SIG-M5 treated with dmso at 0.1 percent for 504 hours (cell line): ENCODE data around the gene MMP12.
A peak's percentile ranks its signal among the peaks of the same experiment; 100 is the strongest.
"Not testable (repeated sequence)": the region's sequence is repeated elsewhere in the genome, so short reads cannot be mapped to it uniquely, and the experiment has no call there.

Experiments
- DNase-seq: peaks from one replicate; lab custom pipeline; 2025; ENCODE audit not compliant: unreplicated experiment; lab: John Stamatoyannopoulos, UW

The MMP12 gene

DNA sequence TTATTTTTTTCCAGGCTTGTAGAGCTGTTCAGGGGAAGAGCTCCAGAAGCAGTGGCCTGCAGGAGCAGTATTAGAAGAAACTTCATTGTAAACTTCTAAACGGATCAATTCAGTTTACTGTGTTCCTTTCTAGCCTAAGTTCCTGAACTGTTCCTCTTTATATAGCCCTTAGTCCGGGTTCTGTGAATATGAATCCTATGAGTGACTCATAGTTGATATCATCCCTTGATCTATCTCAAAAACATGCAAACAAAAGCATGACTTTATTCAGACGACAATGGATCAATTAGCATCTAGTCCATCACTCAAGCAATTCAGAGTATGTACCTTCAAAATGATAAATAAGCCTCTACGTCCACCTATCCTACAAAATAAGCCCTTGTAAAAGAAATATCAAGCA, at the start of gene MMP12:
Gene MMP12, minus strand, starts transcription at position 131 of the 400 bp plus-strand sequence. Its CDS starts 45 bp downstream, at position 86.
- no peak for DNase-seq

DNA sequence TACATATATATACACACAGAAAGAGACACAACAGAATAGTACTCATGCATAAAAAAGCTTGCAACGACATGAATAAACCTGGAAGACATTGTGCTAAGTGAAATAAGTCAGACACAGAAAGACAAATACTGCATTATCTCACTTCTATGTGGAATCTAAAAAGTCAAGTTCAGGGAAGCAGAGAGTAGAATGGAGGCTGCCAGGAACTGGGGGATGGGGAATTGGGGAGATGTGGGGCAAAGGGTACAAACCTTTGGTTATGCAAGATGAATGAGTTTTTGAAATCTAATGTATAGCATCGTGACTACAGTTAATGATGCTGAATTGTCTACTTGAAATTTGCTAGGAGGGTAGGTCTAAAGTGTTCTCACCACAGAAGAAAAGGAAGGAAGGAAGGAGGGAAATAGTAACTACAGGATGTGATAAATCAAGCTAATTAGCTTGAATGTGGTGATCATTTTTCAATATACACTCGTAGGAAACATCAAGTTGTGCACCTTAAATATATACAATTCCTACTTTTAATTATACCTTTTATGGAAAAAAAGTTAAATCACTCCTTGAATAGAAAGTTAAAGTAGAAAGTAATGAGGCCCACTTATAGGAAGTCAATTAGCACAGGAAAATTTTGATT, 46.9 kb upstream of the MMP12 start:
- DNase-seq, result no peak

DNA sequence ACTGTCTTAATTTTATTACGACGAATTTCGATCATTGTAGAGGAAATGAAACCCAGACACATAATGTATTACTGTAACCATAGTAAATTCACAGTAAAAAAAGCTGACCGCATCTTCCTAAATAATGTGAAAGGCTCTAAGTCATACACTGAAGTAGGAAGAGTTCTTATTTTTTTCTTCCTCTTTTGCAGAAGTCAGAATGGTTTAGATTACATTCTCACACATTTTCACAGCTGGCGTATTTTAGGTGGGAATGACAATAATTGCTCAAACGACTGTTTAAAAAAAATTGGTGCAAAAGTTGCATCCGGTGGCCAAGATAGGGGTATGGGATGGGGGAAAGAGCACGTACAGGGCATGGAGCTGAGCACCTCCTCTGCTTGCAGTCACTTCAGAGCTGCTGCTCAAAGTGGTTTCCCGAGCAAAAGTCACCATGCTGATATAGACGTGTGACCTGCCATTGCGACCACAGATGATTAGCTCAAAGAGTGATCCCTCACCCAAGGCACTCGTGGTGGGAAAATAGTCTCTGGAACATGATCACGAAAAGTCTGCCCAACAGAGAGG, 45.4 kb upstream of the MMP12 start:
- peak; percentile 95 for DNase-seq

DNA sequence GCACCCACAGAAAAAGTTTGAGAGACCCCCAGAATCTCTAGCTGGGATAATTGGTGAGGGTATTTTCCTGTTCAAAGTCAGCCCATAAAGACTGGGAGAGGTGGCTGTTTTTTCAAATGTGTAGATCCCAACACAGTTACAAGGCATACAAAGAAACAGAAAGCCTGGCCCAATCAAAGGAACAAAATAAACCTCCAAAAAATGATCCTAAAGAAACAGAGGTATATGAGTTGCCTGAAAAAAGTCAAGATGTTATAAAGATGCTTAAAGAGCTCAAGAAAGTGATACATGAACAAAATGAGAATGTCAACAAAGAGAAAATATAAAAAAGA, 40.2 kb upstream of the MMP12 start:
- DNase-seq, result no peak

DNA sequence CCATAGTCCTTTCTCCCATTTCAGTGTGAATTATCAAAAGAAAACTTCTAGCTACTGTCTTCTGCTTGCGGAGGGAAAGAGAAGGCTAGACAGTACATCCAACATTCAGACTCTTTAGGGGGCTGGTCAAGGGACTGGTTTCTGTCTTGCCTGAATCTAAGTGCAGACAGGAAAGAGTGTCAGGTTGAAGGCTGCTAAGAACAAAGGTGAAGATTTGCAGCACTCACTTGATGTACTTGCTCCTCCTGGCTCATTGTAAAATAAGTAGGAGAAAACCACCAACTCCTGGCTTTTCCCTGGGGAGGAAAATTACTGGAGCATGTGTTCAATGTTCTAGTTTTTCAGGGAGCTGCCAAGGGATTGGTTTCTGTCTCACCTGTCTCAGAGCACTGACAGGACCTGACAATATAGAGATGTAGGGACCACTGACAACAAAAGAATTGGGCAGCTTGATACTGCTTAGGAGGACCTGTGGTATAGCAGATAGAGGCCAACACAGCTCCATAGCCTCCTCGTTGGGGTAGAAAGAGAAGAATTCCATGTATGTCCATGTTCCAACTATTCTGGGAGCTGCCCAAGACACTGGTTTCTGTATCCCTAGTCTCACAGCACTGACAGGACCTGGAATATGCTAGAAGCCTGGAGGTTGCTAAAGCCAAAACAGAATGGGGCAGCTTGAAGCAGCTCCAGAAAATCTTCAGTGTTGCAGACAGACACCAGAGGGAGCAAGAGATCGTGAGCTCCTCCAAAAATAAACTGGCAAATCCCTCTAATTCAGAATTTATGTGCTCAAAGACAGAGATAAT, 39.7 kb upstream of the MMP12 start:
- DNase-seq, result peak; percentile 18

DNA sequence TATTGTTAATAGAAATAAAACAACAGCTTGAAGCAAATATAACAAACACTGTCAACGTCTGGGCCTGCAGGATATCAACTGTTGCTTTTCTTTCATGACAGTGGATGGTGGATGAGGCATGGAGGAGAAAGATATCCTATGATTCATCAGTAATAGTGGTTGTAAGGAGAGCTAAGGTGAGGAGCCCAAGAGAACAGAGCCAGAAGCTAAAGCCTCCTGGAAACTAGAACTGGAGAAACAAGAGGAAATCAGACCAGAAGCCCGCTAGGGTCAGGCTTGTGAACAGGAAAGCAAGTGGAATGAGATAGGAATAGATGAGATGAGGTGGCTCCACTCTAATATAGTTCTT, 37.7 kb upstream of the MMP12 start:
- DNase-seq, result no peak

DNA sequence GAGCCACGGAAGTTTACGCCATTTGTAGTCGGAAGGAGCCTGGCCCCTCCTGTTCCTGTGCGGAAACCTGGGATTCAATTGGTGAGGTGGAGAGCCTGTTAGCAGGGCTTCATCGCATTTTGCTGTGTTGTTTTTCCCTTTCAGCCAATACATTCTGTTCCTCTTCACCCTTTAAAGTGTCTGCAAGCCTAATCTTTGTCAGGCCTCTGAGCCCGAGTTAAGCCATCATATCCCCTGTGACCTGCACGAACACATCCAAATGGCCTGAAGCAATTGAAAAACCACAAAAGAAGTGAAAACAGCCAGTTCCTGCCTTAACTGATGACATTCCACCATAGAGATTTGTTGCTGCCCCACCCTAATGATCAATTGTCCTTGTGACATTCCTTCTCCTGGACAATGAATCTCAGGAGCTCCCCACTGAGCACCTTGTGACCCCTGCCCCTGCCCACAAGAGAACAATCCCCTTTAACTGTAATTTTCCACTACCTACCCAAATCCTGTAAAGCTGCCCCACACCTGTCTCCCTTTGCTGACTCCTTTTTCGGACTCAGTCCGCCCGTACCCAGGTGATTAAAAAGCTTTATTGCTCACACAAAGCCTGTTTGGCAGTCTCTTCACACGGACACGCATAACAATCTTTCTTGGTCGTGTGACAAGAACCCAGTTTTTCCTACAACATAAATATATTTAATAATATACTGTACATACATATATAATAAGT, 37.1 kb upstream of the MMP12 start:
- no peak for DNase-seq

DNA sequence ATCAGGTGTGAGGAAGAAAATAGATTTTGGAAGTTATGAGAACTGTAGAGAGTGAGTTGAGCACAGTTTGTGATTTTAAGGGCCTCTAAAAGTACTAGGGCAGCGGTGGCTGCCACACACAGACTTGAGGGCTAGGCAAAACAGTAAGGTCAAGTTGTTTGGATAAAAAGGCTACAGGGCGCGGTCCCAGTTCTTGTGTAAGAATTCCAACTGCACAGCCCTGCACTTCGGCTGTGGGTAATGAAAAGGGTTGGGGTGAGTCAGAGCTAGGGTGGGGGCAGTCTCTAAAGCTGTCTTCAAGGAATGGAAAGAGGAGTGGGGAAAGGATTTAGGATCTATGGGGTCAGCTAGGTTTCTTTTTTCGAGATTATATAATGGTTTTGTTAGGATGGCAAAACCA, 31.1 kb upstream of the MMP12 start:
- not testable (repeated sequence) for DNase-seq

DNA sequence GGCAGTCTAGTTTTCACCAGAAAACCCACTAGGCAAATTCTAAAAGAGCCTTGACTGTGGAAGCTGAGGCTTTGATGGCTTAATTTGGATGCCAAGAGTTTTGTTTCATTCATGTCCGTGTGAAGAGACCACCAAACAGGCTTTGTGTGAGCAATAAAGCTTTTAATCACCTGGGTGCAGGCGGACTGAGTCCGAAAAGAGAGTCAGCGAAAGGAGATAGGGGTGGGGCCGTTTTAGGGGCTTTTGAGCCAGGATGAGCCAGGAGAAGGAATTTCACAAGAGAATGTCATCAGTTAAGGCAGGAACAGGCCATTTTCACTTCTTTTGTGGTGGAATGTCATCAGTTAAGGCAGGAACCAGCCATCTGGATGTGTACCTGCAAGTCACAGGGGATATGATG, 29.1 kb upstream of the MMP12 start:
- not testable (repeated sequence) for DNase-seq

DNA sequence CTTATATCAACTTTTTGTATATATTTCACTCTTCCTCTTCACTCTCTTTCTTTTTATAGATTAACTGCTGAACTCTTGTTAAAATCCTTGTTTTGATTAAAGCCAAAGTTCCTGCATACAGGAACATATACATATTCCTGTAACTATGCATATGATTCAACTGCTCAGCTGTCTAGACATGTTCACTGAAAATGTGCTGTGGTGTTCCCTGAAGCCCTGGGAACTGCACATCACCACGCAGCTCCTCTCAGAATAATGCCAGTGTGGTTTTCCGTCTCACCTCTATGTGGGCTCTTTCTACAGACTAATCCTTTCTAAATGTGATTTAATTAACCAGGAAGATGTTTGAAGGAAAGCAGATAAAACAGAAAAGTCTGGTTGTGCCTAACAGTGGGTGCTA, 25.6 kb upstream of the MMP12 start:
- DNase-seq, result no peak

DNA sequence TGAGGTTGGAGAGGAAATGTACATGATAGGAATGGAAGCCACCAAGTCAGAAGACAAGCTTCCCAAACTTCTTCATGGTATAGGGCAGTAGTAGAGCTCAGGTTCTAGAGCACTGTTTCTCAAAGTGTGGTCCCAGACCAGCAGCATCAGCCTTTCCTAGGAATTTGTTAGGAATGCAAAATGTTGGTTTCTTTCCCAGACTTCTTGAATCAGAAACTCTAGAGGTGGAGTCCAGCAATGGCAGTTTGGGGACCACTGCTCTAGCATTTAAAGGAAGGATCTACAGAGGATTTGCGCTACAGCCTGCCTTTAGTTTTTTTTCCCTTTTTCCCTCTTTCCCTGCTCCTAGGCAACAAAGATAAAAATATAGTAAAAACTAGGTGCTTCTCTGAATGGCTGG, 17.0 kb upstream of the MMP12 start:
- DNase-seq, result no peak

DNA sequence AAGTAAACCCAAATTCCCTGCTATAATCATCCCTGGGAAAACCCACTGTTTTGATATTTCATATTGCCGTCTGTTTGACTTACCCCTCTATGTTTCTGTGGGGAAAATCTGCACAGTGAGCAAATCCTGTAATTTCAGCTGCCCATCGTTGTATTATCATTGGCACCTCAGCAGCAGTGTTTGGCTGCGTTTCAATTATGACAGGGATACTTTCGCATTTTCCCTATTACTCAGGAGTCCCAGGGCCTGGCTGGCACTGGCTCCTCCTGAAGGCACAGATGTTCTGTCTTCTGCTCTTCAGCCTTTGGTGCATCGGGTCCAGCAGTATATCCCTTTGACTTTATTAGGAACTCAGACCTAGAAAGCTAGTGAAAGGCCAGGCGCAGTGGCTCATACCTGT, 12.2 kb upstream of the MMP12 start:
- no peak for DNase-seq

DNA sequence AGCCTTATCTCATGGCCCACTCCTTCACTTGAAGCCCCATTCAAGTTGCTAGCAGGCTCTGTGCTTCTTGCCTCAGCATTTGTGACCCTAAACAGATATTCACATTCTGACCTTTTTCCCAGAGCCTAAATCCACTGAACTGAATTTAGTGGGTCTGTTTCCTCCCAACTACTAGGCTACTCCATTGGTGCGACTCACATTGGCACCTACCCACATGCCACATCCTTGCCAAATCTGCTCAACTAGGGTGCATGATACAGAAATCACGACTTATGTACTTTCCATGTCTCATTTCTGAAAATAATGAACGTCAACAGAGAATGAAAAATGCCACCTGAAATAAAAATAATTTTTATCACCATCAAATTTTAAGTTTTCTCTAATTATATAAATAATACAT, 8.4 kb upstream of the MMP12 start:
- no peak for DNase-seq

DNA sequence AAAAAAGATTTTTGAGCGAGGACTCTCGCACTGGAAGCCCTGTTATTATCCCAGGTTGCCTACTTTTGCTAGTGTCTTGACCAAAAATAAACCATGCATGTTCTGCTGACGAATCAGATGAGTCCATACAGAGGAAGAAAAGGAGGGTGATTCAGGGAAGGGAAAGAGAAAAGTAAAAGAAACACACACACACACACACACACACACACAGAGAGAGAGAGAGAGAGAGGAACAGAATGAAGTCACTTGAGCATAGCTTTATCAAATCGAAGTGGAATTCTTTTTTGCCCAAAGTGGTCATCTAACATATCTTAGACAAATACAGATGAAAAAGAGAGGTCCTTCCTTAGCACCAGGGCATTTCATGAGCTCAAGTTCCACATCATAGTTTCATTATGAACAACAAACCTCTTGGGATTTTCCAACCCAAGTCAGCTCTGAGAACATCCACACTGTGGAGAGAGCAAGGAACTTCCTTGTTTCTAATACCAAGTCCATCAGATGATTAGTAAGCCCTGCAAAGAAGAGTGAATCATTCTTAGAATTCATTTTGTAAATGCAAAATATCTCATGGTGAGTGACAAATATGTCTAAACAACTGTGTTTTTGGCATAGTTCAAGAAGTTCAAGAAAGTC, 7.7 kb upstream of the MMP12 start:
- DNase-seq, result peak; percentile 17

DNA sequence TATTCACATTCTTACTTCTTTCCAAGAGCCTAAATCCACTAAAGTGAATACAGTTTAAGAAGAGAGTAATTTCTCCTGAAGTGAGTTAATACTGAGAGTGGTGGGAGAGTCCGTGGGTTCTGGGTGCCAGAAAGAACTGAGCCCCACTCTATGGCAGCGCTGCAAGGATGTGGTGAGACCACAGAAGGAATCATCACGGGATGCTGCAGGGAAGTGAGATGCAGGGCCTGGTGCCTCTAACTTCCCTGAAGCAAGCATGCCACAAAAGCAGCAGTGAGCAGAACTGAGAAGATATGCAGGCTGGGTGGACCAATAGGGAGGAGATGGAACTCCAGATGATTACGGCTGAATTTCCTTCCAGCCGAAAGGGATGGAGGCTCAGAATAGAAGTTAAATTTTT, 5.0 kb upstream of the MMP12 start:
- DNase-seq, result no peak

DNA sequence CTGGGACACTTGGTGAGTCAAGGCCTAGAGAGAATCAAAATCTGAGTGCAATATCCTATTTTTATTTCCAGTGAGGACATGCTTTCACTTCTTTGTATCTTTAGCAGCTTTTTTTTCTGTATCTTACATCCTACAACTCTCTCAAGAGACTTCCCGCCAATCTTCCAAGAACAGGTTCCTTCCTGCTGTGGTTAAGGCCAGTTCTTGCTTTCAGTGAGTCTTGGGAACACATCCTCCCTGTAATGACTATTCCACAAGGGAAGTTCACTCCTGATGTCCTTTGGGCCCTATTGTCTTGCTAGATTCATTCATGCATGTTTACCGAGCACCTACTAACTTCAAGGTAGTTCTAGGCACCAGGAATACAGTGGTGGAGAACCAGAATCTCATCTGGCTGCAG, 3.8 kb upstream of the MMP12 start:
- DNase-seq, result no peak

DNA sequence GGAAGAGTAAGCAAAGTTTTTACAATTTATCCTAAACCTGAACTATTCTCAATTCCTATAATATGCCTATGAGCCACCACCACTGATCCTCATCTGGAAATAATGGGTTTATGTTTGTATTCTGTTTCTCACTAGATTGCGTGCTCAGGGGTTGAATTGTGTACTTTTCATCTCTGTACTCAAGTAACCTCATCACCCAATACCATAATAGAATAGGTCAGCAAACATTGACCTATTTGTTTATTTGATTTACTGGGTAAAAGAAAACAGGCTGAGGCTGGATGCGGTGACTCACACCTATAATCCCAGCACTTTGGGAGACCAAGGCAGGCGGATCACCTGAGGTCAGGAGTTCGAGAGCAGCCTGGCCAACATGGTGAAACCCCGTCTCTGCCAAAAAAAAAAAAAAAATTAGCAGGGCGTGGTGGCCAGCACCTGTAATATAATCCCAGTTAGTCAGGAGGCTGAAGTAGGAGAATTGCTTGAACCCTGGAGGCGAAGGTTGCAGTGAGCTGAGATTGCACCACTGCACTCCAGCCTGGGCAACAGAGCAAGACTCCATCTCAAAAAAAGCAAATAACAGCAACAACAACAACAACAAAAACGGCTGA, 5.3 kb downstream of the MMP12 start:
- DNase-seq, result not testable (repeated sequence)

DNA sequence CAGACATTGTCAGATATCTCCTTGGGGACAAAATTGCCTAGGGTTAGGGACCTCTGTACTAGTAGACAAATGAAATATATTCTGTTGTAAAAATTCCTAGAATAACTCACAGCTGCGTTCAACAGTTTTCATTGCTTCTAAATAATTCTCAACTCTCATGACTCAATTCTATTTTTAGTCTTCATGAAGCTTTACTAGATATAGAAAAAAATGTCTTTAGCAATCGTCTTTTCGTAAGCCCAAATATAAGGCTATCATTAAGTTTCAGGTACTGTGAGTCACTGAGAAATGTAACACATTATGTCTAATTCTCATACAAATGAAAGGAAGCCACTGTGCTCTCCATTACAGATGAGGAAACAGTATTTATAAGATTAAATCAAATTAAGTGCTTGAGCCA, 6.4 kb downstream of the MMP12 start:
- no peak for DNase-seq

DNA sequence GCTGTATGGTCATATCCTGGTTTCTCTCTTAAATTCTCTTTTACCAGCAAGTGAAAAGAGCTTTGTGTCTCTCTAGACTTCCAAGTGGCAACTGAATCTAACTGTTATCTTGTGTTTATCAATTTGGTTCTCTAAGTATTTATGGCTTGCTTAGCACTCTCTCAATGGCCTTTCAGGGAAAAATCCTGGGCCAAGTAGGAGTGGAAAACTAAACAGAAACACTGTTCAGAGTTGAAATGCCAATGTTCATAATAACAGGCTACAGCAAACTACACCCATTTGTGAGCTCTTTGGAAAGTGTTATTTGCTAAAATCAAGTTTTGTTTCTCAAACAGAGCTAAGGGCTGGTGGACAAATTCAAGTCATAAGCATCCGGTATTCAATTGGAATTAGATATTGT, 10.1 kb downstream of the MMP12 start:
- DNase-seq, result no peak

DNA sequence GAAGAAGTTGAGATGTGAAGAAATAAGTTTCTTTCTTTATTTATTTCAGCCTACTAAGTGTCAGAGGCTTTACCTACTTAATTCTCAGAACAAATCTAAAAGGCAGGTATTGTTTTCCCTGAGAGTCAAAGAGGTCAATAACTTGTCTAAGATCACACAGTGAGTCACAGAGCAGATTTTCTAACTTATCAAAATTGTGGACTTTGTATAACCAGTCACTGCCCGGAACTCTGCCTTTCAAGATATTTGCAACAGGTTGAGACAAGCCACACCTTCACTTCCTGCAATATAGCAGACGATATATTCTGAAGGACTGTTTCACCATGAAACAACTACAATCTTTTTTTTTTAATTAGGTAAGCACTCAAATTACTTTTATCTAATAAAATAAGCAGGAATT, 20.8 kb downstream of the MMP12 start:
- no peak for DNase-seq

DNA sequence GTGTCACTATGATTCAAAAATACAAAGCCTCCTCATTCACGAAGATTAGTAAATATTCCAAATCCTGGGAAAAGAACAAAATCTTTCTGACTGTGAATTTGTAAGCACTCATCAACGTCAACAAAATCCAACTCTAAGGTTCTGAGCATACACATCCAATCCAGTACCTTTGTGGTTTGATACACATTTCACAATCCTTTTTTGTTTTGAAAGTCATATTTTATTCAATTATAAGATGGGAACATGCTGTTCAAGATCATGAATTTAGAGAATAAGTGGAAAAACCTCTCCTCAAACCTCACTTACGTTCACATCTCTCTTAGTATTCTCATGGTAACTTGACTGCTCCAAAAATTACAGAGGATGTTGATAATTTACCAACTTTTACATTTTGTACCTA, 21.7 kb downstream of the MMP12 start:
- DNase-seq, result no peak
